Measurements from ENCODE around the gene MYBPHL.

The MYBPHL gene

DNA sequence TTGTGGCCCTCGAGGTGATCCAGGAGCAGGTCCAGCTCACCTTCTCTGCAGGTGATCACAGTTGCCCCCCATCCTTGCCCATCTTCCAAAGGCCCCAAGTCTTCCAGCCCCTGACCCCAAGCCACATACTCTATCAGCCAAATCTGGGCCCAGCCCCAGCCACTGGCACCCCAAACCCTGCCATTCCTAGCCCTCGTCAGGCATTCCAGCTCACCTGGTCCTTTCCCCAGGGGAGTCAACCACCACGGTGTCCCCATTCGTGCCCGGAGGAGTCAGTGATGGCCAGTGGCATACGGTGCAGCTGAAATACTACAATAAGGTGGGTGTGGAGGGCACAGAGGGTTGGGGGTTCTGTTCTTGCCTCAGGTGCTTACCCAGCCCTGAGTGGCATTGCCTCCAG is 45.2 kb downstream of the MYBPHL start:
- H3K4me3 ChIP-seq (ENCODE audit: low read depth, low read length), result no peak overlapping the region
- H3K9ac ChIP-seq (ENCODE audit: low read length), result no peak overlapping the region
- H3K27ac ChIP-seq (ENCODE audit: low read depth, low read length), result no peak overlapping the region
- H3K36me3 ChIP-seq (ENCODE audit: control insufficient read depth, insufficient read depth, low read length), result peaks cover 25% of the 10 kb centered on the region
- no peaks in the 10 kb centered on the region for H3K9me3 ChIP-seq (ENCODE audit: control insufficient read depth, insufficient read depth, low read depth, low read length)
- no peaks in the 10 kb centered on the region for H3K27me3 ChIP-seq (ENCODE audit: control insufficient read depth, insufficient read depth, low read length)
- H3K4me1 ChIP-seq (ENCODE audit: control insufficient read depth, insufficient read depth, low read length), result peaks cover 23% of the 10 kb centered on the region

DNA sequence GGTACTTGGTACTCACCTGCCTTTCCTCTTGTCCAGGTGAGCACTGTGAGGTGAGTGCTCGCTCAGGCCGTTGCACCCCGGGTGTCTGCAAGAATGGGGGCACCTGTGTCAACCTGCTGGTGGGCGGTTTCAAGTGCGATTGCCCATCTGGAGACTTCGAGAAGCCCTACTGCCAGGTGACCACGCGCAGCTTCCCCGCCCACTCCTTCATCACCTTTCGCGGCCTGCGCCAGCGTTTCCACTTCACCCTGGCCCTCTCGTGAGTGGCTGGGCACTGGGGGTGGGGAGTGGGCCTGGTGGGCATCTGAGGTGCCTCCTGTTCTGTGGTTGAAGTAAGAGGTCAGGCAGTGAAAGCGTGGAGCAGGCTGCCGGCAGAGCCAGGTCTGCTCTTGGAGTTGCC is 45.8 kb downstream of the MYBPHL start:
- H3K36me3 ChIP-seq (ENCODE audit: control insufficient read depth, insufficient read depth, low read length), result peaks cover 25% of the 10 kb centered on the region

DNA sequence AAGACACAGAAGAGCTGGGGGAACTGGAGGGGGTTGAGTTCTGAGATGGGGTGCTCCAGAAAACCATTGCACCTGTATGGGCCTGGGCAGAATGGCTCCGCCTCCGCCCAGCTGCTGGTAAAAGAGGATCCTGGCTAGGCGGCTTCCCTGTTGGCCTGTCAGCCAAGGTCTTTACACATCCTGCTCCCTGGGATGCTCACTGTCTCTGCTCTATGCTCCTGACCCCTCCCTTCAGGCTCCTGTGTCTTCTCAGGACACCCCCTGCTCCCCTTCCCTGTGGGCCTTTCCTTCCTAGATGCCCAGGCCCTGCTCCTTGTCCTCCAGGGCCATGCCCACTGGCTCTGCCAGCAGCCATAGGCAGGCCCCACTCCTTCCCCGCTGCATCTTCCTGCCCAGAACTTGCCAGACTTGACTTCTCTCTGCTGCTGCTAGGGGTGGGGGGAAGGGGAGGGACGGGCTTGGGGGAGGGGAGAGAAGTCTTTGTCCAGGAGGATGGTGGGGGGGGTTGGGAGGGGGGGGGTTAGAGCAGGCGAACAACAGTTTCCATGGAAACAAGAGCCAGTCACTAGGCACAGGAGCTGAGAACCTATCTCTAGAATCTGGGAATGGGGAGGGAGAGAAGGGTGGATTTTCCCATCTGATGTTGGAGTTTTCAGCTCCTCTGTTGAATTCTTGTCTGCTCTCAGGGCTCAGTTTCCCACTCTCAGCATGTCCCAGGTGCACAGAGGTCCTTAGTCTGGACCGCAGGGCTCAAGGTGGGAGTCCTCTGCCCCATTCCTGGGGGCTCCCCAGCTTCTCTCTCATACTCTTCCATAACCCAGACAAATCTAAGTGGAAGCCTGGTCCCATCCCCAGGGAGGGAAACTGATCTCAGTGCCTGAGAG is 46.9 kb downstream of the MYBPHL start:
- Histone ChIP-seq H3K9ac (ENCODE audit: low read length) (no peak overlapping the region), H3K4me3 (ENCODE audit: low read depth, low read length) (no peak overlapping the region), H3K4me1 (ENCODE audit: control insufficient read depth, insufficient read depth, low read length) (peaks cover 31% of the 10 kb centered on the region), H3K9me3 (ENCODE audit: control insufficient read depth, insufficient read depth, low read depth, low read length) (no peaks in the 10 kb centered on the region), H3K36me3 (ENCODE audit: control insufficient read depth, insufficient read depth, low read length) (peaks cover 16% of the 10 kb centered on the region), H3K27ac (ENCODE audit: low read depth, low read length) (peak overlapping the region; percentile 28; the same call in 1 of the 2 replicates), H3K27me3 (ENCODE audit: control insufficient read depth, insufficient read depth, low read length) (no peaks in the 10 kb centered on the region)

More for the DNA sequence above, 45.8 kb downstream of the MYBPHL start:
- H3K27me3 ChIP-seq (ENCODE audit: control insufficient read depth, insufficient read depth, low read length), result no peaks in the 10 kb centered on the region
- no peak overlapping the region for H3K4me3 ChIP-seq (ENCODE audit: low read depth, low read length)
- no peak overlapping the region for H3K9ac ChIP-seq (ENCODE audit: low read length)
- H3K27ac ChIP-seq (ENCODE audit: low read depth, low read length), result no peak overlapping the region
- no peaks in the 10 kb centered on the region for H3K9me3 ChIP-seq (ENCODE audit: control insufficient read depth, insufficient read depth, low read depth, low read length)
- H3K4me1 ChIP-seq (ENCODE audit: control insufficient read depth, insufficient read depth, low read length), result peaks cover 23% of the 10 kb centered on the region

DNA sequence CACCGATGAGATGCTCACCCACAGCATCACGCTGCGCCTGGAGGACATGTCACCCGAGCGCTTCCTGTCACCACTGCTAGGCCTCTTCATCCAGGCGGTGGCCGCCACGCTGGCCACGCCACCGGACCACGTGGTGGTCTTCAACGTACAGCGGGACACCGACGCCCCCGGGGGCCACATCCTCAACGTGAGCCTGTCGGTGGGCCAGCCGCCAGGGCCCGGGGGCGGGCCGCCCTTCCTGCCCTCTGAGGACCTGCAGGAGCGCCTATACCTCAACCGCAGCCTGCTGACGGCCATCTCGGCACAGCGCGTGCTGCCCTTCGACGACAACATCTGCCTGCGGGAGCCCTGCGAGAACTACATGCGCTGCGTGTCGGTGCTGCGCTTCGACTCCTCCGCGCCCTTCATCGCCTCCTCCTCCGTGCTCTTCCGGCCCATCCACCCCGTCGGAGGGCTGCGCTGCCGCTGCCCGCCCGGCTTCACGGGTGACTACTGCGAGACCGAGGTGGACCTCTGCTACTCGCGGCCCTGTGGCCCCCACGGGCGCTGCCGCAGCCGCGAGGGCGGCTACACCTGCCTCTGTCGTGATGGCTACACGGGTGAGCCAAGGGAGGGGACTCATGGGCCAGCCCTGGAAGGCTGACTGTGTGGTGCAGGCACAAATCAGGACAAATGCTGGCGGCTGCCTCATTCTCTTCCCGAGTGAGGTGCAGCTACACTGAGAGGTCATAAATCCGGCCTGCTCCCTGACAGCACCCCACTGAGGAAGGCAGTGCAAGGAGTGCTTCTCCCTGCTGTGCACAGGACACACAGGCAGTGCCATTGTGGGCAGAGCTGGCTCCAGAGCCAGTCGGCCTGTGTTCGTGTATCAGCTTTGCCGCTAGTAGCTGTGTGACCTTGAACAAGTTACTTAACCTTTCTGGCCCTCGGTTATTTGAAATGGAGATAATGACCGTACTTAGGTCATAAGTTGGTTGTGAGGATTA is 48.0 kb downstream of the MYBPHL start:
- no peaks in the 10 kb centered on the region for H3K9me3 ChIP-seq (ENCODE audit: control insufficient read depth, insufficient read depth, low read depth, low read length)
- H3K4me1 ChIP-seq (ENCODE audit: control insufficient read depth, insufficient read depth, low read length), result peaks cover 43% of the 10 kb centered on the region
- H3K9ac ChIP-seq (ENCODE audit: low read length), result no peak overlapping the region
- H3K4me3 ChIP-seq (ENCODE audit: low read depth, low read length), result no peak overlapping the region
- peaks cover 9% of the 10 kb centered on the region; the same call in 1 of the 2 replicates for H3K36me3 ChIP-seq (ENCODE audit: control insufficient read depth, insufficient read depth, low read length)
- H3K27ac ChIP-seq (ENCODE audit: low read depth, low read length), result no peak overlapping the region
- H3K27me3 ChIP-seq (ENCODE audit: control insufficient read depth, insufficient read depth, low read length), result no peaks in the 10 kb centered on the region

DNA sequence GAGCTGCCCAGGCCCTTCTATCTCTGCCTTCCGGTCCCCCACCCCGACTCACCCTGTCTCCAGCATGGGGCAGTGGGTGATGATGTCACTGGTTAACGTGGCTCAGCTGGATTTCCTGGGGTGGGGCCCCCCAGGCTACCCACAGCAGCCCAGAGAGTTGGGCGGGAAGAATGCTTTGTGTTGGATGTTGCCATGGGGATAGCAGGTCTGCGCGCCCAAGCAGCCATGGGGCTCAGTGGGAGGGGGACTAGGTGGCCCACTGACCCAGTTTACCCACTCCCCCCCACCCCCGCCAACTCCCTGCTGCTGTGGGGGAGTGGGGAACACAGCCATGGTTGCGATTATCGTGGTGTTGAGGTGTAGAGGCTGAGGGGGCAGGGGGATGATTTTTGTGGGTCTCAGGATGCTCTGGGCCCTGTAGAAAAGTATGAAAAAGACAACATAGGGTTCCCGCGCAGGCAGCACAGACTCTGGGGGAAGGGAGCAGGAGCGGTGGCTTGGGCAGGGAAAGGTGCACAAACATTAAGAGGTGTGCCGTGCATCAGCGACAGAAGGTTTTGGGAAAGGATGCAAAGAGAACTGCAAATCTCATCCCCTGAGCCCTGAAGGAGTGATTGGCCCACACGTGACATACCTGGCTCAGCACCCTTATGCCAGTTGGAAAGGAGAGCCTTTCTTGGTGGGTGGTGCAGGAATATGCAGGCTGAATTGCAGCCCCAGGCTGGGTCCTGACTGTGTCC is 49.0 kb downstream of the MYBPHL start:
- no peaks in the 10 kb centered on the region for H3K27me3 ChIP-seq (ENCODE audit: control insufficient read depth, insufficient read depth, low read length)
- no peak overlapping the region for H3K4me3 ChIP-seq (ENCODE audit: low read depth, low read length)
- H3K4me1 ChIP-seq (ENCODE audit: control insufficient read depth, insufficient read depth, low read length), result peaks cover 44% of the 10 kb centered on the region
- no peak overlapping the region for H3K9ac ChIP-seq (ENCODE audit: low read length)
- H3K27ac ChIP-seq (ENCODE audit: low read depth, low read length), result no peak overlapping the region
- H3K36me3 ChIP-seq (ENCODE audit: control insufficient read depth, insufficient read depth, low read length), result peaks cover 9% of the 10 kb centered on the region; the same call in 1 of the 2 replicates
- H3K9me3 ChIP-seq (ENCODE audit: control insufficient read depth, insufficient read depth, low read depth, low read length), result no peaks in the 10 kb centered on the region

DNA sequence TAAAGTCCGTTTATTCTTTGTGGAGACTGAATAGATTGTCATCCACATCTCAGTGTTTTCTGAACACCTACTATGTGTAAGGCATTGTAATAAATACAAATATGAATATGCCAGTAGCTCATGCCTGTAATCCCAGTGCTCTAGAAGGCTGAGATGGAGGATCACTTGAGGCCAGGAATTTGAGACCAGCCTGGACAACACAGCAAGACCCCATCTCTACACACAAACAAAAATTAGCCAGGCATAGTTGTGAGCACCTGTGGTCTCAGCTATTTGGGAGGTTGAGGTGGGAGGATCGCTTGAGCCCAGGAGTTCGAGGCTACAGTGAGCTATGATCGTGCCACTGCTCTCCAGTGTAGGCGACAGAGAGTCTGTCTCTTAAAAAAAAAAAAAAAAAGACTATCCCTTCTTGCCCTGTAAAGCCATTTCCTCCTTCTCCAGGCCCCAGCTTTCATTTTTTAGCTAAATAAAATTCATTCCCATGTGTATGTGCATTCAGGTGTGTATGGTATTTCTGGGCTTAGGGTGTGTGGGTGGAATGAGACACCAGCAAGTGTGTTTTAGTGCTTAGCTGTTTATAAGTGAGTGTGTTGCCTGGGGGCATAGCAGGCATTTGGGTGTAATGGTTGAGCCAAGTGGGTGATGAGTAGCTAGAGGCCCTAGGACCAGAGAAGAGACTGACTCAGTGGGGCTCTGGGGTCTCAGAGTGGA is 49.7 kb downstream of the MYBPHL start:
- H3K27ac ChIP-seq (ENCODE audit: low read depth, low read length), result no peak overlapping the region
- H3K4me3 ChIP-seq (ENCODE audit: low read depth, low read length), result no peak overlapping the region
- peaks cover 44% of the 10 kb centered on the region for H3K4me1 ChIP-seq (ENCODE audit: control insufficient read depth, insufficient read depth, low read length)
- peaks cover 3% of the 10 kb centered on the region; the same call in 1 of the 2 replicates for H3K27me3 ChIP-seq (ENCODE audit: control insufficient read depth, insufficient read depth, low read length)
- H3K9ac ChIP-seq (ENCODE audit: low read length), result no peak overlapping the region
- peaks cover 9% of the 10 kb centered on the region; the same call in 1 of the 2 replicates for H3K36me3 ChIP-seq (ENCODE audit: control insufficient read depth, insufficient read depth, low read length)
- no peaks in the 10 kb centered on the region for H3K9me3 ChIP-seq (ENCODE audit: control insufficient read depth, insufficient read depth, low read depth, low read length)

DNA sequence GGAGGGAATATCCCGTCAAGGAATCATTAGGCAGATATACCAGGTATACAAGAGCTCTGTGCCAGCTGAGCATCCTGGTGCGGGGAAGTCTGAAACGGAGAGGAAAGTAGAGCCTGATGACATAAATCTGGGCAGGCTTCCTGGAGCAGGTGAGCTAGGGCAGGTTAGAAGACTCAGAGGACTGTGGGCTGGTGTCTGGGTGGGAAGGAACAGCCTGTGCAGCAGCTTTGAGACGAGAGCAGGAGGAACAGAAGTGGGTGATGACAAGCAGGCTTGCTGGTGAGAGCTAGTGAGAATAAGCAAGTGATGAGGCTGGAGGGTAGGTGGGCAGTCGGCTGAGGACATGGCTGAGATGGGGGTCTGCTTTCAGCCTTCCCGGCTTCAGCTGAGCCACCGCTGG is 50.7 kb downstream of the MYBPHL start:
- Histone ChIP-seq H3K4me1 (ENCODE audit: control insufficient read depth, insufficient read depth, low read length) (peaks cover 44% of the 10 kb centered on the region), H3K27ac (ENCODE audit: low read depth, low read length) (no peak overlapping the region), H3K9me3 (ENCODE audit: control insufficient read depth, insufficient read depth, low read depth, low read length) (no peaks in the 10 kb centered on the region), H3K27me3 (ENCODE audit: control insufficient read depth, insufficient read depth, low read length) (peaks cover 13% of the 10 kb centered on the region; the same call in 1 of the 2 replicates), H3K4me3 (ENCODE audit: low read depth, low read length) (no peak overlapping the region), H3K9ac (ENCODE audit: low read length) (no peak overlapping the region), H3K36me3 (ENCODE audit: control insufficient read depth, insufficient read depth, low read length) (peaks cover 6% of the 10 kb centered on the region; the same call in 1 of the 2 replicates)

DNA sequence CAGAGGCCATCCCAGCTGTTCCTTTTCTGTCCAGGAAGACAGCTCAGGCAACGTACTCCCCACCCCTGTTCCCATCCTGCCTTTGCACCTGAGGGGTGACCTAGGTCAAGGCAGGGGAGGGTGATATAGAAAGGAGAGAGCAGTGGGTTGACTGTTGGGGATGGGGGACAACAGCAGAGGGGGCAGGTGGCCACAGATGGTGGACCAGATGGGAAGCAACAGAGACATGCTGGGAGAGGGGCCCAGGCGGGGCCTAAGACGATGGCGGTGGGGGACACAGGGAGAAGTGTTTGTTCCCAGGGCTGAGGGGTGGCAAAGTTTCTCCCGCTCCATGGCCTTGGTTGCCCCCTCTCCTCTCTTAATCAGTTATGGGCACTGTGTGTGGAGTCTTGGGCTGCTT is 51.1 kb downstream of the MYBPHL start:
- Histone ChIP-seq H3K9ac (ENCODE audit: low read length) (no peak overlapping the region), H3K27me3 (ENCODE audit: control insufficient read depth, insufficient read depth, low read length) (peaks cover 17% of the 10 kb centered on the region), H3K9me3 (ENCODE audit: control insufficient read depth, insufficient read depth, low read depth, low read length) (no peaks in the 10 kb centered on the region), H3K36me3 (ENCODE audit: control insufficient read depth, insufficient read depth, low read length) (peaks cover 6% of the 10 kb centered on the region; the same call in 1 of the 2 replicates), H3K4me1 (ENCODE audit: control insufficient read depth, insufficient read depth, low read length) (peaks cover 43% of the 10 kb centered on the region), H3K27ac (ENCODE audit: low read depth, low read length) (no peak overlapping the region), H3K4me3 (ENCODE audit: low read depth, low read length) (no peak overlapping the region)

DNA sequence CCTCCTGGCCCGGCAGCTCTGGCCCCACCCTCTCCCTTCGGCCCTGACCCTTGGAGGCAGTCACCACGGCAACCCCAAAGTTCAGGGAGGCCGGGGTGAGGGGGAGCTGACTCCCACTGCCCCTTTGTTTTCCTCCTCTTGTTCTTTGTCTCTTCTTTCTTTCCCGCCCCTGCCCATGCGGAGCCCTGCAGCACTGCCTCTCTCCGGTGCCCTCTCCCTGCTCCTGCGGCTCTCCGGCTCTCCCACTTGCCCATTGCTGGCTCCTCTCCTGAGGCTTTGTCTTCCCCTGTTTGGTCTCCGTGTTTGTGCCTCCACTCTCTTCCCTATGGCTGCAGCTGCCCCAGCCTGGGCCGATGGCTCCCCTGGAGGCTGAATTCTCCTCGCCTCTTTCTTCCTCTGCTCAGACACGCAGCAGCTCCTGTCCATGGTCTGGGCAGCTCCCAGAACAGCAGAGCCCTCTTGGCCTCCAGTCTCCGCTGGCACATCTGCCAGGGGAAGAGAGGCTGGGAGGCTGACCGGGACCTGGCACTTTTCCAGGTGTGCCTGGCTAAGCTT is 51.6 kb downstream of the MYBPHL start:
- Histone ChIP-seq H3K36me3 (ENCODE audit: control insufficient read depth, insufficient read depth, low read length) (peaks cover 6% of the 10 kb centered on the region; the same call in 1 of the 2 replicates), H3K9me3 (ENCODE audit: control insufficient read depth, insufficient read depth, low read depth, low read length) (no peaks in the 10 kb centered on the region), H3K4me3 (ENCODE audit: low read depth, low read length) (no peak overlapping the region), H3K4me1 (ENCODE audit: control insufficient read depth, insufficient read depth, low read length) (peaks cover 39% of the 10 kb centered on the region), H3K27me3 (ENCODE audit: control insufficient read depth, insufficient read depth, low read length) (peaks cover 22% of the 10 kb centered on the region), H3K9ac (ENCODE audit: low read length) (no peak overlapping the region), H3K27ac (ENCODE audit: low read depth, low read length) (no peak overlapping the region; the same call in 1 of the 2 replicates)
